Smooth muscle cell (in vitro differentiated cells): ENCODE measurements around the gene IGFBPL1. TPM values are rescaled to one million over a fixed set of nuclear protein-coding genes. Genes with fewer than 3 reads are reported as not detected.
A peak's percentile ranks its signal among the peaks of the same experiment; 100 is the strongest.

Experiments used
- DNase-seq: peaks from one replicate; lab custom pipeline; 2025; ENCODE audit not compliant: unreplicated experiment; lab: John Stamatoyannopoulos, UW
- H2AFZ ChIP-seq: fragments of 200-600 bp; sonication (generic); 2 replicates; pipeline ENCODE4 v1.6.0; 2016; ENCODE audit warnings: antibody characterized with exemption, low read depth, mild to moderate bottlenecking
- H3F3A ChIP-seq: fragments of 200-600 bp; sonication (generic); 2 replicates; pipeline ENCODE4 v1.6.0; 2017; ENCODE audit warnings: antibody characterized with exemption, low read depth
- H3K27ac ChIP-seq: fragments of 200-600 bp; sonication (generic); 2 replicates; pipeline ENCODE4 v1.5.1; 2016; ENCODE audit warnings: low read depth, mild to moderate bottlenecking
- H3K27me3 ChIP-seq: fragments of 200-600 bp; sonication (generic); 2 replicates; pipeline ENCODE4 v1.6.1; 2016; ENCODE audit warnings: low read depth, mild to moderate bottlenecking
- H3K36me3 ChIP-seq: fragments of 200-600 bp; sonication (generic); 2 replicates; pipeline ENCODE4 v1.5.1; 2016; ENCODE audit warnings: low read depth
- H3K4me1 ChIP-seq: fragments of 200-600 bp; sonication (generic); 2 replicates; pipeline ENCODE4 v1.5.1; 2016; ENCODE audit warnings: low read depth
- H3K4me2 ChIP-seq: fragments of 200-600 bp; sonication (generic); 2 replicates; pipeline ENCODE4 v1.6.0; 2016; ENCODE audit warnings: mild to moderate bottlenecking
- H3K4me3 ChIP-seq: fragments of 200-600 bp; sonication (generic); 2 replicates; pipeline ENCODE4 v1.5.1; 2016; ENCODE audit warnings: mild to moderate bottlenecking
- H3K79me2 ChIP-seq: fragments of 200-600 bp; sonication (generic); 2 replicates; pipeline ENCODE4 v1.6.0; 2016; ENCODE audit warnings: low read depth, mild to moderate bottlenecking
- H3K9ac ChIP-seq: fragments of 200-600 bp; sonication (generic); 2 replicates; pipeline ENCODE4 v1.6.0; 2016; ENCODE audit warnings: low read depth
- H3K9me3 ChIP-seq: fragments of 200-600 bp; sonication (generic); replicated peaks from 2 replicates; pipeline ENCODE4 v1.5.1; 2016; ENCODE audit warnings: low read depth
- H4K20me1 ChIP-seq: fragments of 200-600 bp; sonication (generic); 2 replicates; pipeline ENCODE4 v1.6.0; 2016; ENCODE audit warnings: low read depth
- CTCF ChIP-seq: fragments of 200-600 bp; sonication (generic); IDR thresholded peaks from 2 replicates; pipeline ENCODE4 v1.5.1; 2017; ENCODE audit warnings: borderline replicate concordance, mild to moderate bottlenecking, antibody characterized with exemption; ENCODE audit not compliant: insufficient read depth, poor library complexity, severe bottlenecking
- WGBS: methylation state at CpG from one replicate; pipeline ENCODE4 v1.1.7; 2016; ENCODE audit warnings: low lambda C conversion rate; 5-methylcytosine and 5-hydroxymethylcytosine counted together
- polyA plus RNA-seq: library from polyadenylated mRNA; unstranded; fragments of >200 nt; fragmentation: Nextera tagmentation; extraction: Ambion mirVana; gene quantifications from 2 replicates; pipeline ENCODE4 v1.2.1, GENCODE V29; 2016
- total RNA-seq: library from RNA; depleted of rRNA; stranded (reverse); fragments of >200 nt; gene quantifications from 2 replicates; pipeline ENCODE4 v1.2.3, GENCODE V29; 2014

The IGFBPL1 gene
- total and polyA plus RNA-seq, 2 experiments from 2014 or later: 2.1 to 9.4 TPM

DNA sequence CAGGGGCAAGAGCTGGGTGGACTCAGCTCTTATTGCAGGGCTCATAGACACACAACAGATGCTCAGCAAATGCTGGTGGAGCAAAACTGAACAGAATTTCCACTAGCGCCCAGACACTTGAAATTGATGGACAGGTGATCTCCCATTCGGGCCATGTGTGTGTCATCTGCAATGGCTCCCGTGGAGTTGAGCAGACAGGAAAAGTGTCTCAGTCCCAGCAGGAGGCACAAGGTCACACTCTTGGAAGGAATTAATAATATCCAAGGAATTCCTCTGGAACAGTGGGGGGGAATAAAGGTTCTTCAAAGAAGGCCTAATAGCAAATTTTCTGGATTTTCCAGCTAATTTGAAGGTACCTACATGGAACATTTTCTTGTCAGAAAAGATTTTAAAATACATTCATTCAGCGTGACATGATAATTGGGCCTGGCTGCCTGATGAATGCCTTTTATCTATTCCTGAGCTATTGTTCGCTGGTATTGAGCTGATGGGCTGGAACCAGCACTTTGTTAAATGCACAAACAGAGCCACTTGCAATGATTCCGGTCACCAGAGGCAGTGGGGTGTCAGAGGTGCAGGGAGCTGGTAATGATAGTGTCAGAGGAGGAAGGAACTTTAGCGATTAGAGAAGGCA, 63.3 kb downstream of the IGFBPL1 start:
- Histone ChIP-seq H3K36me3 (no peaks in the 10 kb centered on the region), H3F3A (no peaks in the 10 kb centered on the region), H3K4me2 (no peak overlapping the region), H3K4me1 (no peaks in the 10 kb centered on the region), H3K9me3 (no peaks in the 10 kb centered on the region), H3K27me3 (no peaks in the 10 kb centered on the region), H3K79me2 (no peaks in the 10 kb centered on the region), H3K27ac (no peak overlapping the region), H3K4me3 (no peak overlapping the region), H3K9ac (no peak overlapping the region), H2AFZ (no peak overlapping the region), H4K20me1 (no peaks in the 10 kb centered on the region)
- TF ChIP-seq CTCF: no peak
- DNase-seq: no peak
- WGBS: 78% methylated on average over 7 of the region's 7 CpGs

GRCh38 chr9:38359689-38360385, 64.4 kb downstream of the IGFBPL1 start:
- Histone ChIP-seq H3K27me3 (no peaks in the 10 kb centered on the region), H3K9me3 (no peaks in the 10 kb centered on the region), H3K4me2 (peak overlapping the region; percentile 14), H3K36me3 (no peaks in the 10 kb centered on the region), H3K27ac (no peak overlapping the region), H3K4me3 (no peak overlapping the region), H3K4me1 (no peaks in the 10 kb centered on the region), H2AFZ (peak overlapping the region; percentile 26), H3K79me2 (no peaks in the 10 kb centered on the region), H3F3A (no peaks in the 10 kb centered on the region), H4K20me1 (no peaks in the 10 kb centered on the region), H3K9ac (no peak overlapping the region)
- 56% methylated on average over 5 of the region's 5 CpGs for WGBS
- no peak for TF ChIP-seq CTCF
- no peak for DNase-seq

- no peak for TF ChIP-seq CTCF
- Histone ChIP-seq H3F3A (no peaks in the 10 kb centered on the region), H3K4me1 (no peaks in the 10 kb centered on the region), H3K4me3 (no peak overlapping the region), H2AFZ (no peak overlapping the region), H3K79me2 (no peaks in the 10 kb centered on the region), H3K4me2 (no peak overlapping the region), H3K27me3 (no peaks in the 10 kb centered on the region), H3K36me3 (no peaks in the 10 kb centered on the region), H3K9me3 (no peaks in the 10 kb centered on the region), H4K20me1 (no peaks in the 10 kb centered on the region), H3K9ac (no peak overlapping the region), H3K27ac (no peak overlapping the region)
- 89% methylated on average over 6 of the region's 6 CpGs for WGBS
- no peak for DNase-seq
Measured at GRCh38 chr9:38359297-38359653, 65.0 kb downstream of the IGFBPL1 start.
